Measurements from ENCODE around the gene CLECL1. TPM values are rescaled to one million over a fixed set of nuclear protein-coding genes. Genes with fewer than 3 reads are reported as not detected.
"Not testable (repeated sequence)": the region's sequence is repeated elsewhere in the genome, so short reads cannot be mapped to it uniquely, and the experiment has no call there.

Gene CLECL1
- total RNA-seq, 1 donor from 2014 or later: not detected

GRCh38 chr12:9699898-9700605 lies 32.8 kb downstream of the CLECL1 start:
- peaks cover 22% of the 10 kb centered on the region for H3K9me3 Mint-ChIP-seq (ENCODE audit: low read depth)
- DNase-seq (ENCODE audit: low spot score): no peak
- no peak overlapping the region for H3K27ac Mint-ChIP-seq (ENCODE audit: unreplicated experiment)
- peaks cover 14% of the 10 kb centered on the region for H3K36me3 Mint-ChIP-seq (ENCODE audit: low read depth)
- no peak overlapping the region for H3K4me3 Mint-ChIP-seq (ENCODE audit: unreplicated experiment)
- TF ChIP-seq CTCF (IDR thresholded peaks at IDR 0.05): no peak
- H3K27me3 Mint-ChIP-seq (ENCODE audit: low read depth): no peaks in the 10 kb centered on the region
- no peaks in the 10 kb centered on the region for H3K4me1 Mint-ChIP-seq (ENCODE audit: low read depth)

- peaks cover 15% of the 10 kb centered on the region for H3K36me3 Mint-ChIP-seq (ENCODE audit: low read depth)
- H3K27ac Mint-ChIP-seq (ENCODE audit: unreplicated experiment): no peak overlapping the region
- no peak for TF ChIP-seq CTCF (IDR thresholded peaks at IDR 0.05)
- no peak overlapping the region for H3K4me3 Mint-ChIP-seq (ENCODE audit: unreplicated experiment)
- DNase-seq (ENCODE audit: low spot score): no peak
- H3K27me3 Mint-ChIP-seq (ENCODE audit: low read depth): no peaks in the 10 kb centered on the region
- peaks cover 21% of the 10 kb centered on the region for H3K9me3 Mint-ChIP-seq (ENCODE audit: low read depth)
- no peaks in the 10 kb centered on the region for H3K4me1 Mint-ChIP-seq (ENCODE audit: low read depth)
These were observed 33.5 kb downstream of the CLECL1 start for GRCh38 chr12:9699269-9699897.

GRCh38 chr12:9698681-9699080 lies 34.2 kb downstream of the CLECL1 start:
- no peak for DNase-seq (ENCODE audit: low spot score)
- no peaks in the 10 kb centered on the region for H3K4me1 Mint-ChIP-seq (ENCODE audit: low read depth)
- H3K36me3 Mint-ChIP-seq (ENCODE audit: low read depth): peaks cover 15% of the 10 kb centered on the region
- peaks cover 21% of the 10 kb centered on the region for H3K9me3 Mint-ChIP-seq (ENCODE audit: low read depth)
- no peak overlapping the region for H3K4me3 Mint-ChIP-seq (ENCODE audit: unreplicated experiment)
- no peaks in the 10 kb centered on the region for H3K27me3 Mint-ChIP-seq (ENCODE audit: low read depth)
- no peak overlapping the region for H3K27ac Mint-ChIP-seq (ENCODE audit: unreplicated experiment)
- no peak for TF ChIP-seq CTCF (IDR thresholded peaks at IDR 0.05)

GRCh38 chr12:9697619-9698018 lies 35.3 kb downstream of the CLECL1 start:
- H3K4me3 Mint-ChIP-seq (ENCODE audit: unreplicated experiment): no peak overlapping the region
- no peaks in the 10 kb centered on the region for H3K4me1 Mint-ChIP-seq (ENCODE audit: low read depth)
- no peak for DNase-seq (ENCODE audit: low spot score)
- no peak overlapping the region for H3K27ac Mint-ChIP-seq (ENCODE audit: unreplicated experiment)
- H3K36me3 Mint-ChIP-seq (ENCODE audit: low read depth): peaks cover 18% of the 10 kb centered on the region
- H3K27me3 Mint-ChIP-seq (ENCODE audit: low read depth): no peaks in the 10 kb centered on the region
- peaks cover 20% of the 10 kb centered on the region for H3K9me3 Mint-ChIP-seq (ENCODE audit: low read depth)
- no peak for TF ChIP-seq CTCF (IDR thresholded peaks at IDR 0.05)

GRCh38 chr12:9695661-9696060 lies 37.2 kb downstream of the CLECL1 start:
- Mint-ChIP-seq H3K9me3 (ENCODE audit: low read depth) (peaks cover 19% of the 10 kb centered on the region), H3K36me3 (ENCODE audit: low read depth) (peaks cover 22% of the 10 kb centered on the region)
- not testable (repeated sequence) for H3K4me1 Mint-ChIP-seq (ENCODE audit: low read depth); H3K4me3 Mint-ChIP-seq (ENCODE audit: unreplicated experiment); H3K27ac Mint-ChIP-seq (ENCODE audit: unreplicated experiment); DNase-seq (ENCODE audit: low spot score); H3K27me3 Mint-ChIP-seq (ENCODE audit: low read depth)

- not testable (repeated sequence) for H3K27me3 Mint-ChIP-seq (ENCODE audit: low read depth); H3K27ac Mint-ChIP-seq (ENCODE audit: unreplicated experiment); H3K4me3 Mint-ChIP-seq (ENCODE audit: unreplicated experiment); DNase-seq (ENCODE audit: low spot score); H3K4me1 Mint-ChIP-seq (ENCODE audit: low read depth)
- Mint-ChIP-seq H3K9me3 (ENCODE audit: low read depth) (peaks cover 19% of the 10 kb centered on the region), H3K36me3 (ENCODE audit: low read depth) (peaks cover 22% of the 10 kb centered on the region)
These were observed 37.7 kb downstream of the CLECL1 start for GRCh38 chr12:9695150-9695549.
